Uterus (tissue), 4 donors: ENCODE measurements around the gene PTGDS. TPM values are rescaled to one million over a fixed set of nuclear protein-coding genes. Genes with fewer than 3 reads are reported as not detected.

ENCODE experiments used
- DNase-seq, 2 donors: peaks; one replicate each; pipeline ENCODE4 v3.0.0-alpha.2; 2019 to 2020
- H3K27ac ChIP-seq, 2 donors: fragments of 200-600 bp; sonication (generic); 1 replicate in 1 of 2; 2 replicates in 1 of 2; pipeline ENCODE4 v1.5.1; 2016 to 2018
- H3K27me3 ChIP-seq, 2 donors: fragments of 200-600 bp; sonication (generic); one replicate each; pipeline ENCODE4 v1.5.1; 2018 to 2019; ENCODE audit warnings: control low read depth in 1 of 2
- H3K36me3 ChIP-seq, 2 donors: fragments of 200-600 bp; sonication (generic); one replicate each; pipeline ENCODE4 v1.5.1; 2019; ENCODE audit warnings: control low read depth in 1 of 2
- H3K4me1 ChIP-seq, 2 donors: fragments of 200-600 bp; sonication (generic); one replicate each; pipeline ENCODE4 v1.5.1; 2018 to 2019; ENCODE audit warnings: control low read depth in 1 of 2
- H3K4me3 ChIP-seq, 2 donors: fragments of 200-600 bp; sonication (generic); 1 replicate in 1 of 2; 2 replicates in 1 of 2; pipeline ENCODE4 v1.5.1; 2018 to 2019; ENCODE audit warnings: mild to moderate bottlenecking in 1 of 2
- H3K9me3 ChIP-seq, 2 donors: fragments of 200-600 bp; sonication (generic); one replicate each; pipeline ENCODE4 v1.5.1; 2019; ENCODE audit warnings: control low read depth in 1 of 2
- POLR2A ChIP-seq, 2 donors: fragments of 450-650 bp; IDR thresholded peaks; one replicate each; pipeline ENCODE4 v1.6.1; 2016; ENCODE audit warnings: antibody characterized with exemption in 2 of 2, mild to moderate bottlenecking in 1 of 2, moderate library complexity in 1 of 2
- intact Hi-C: fragments of 100-400 bp; cut with DNase I; formaldehyde crosslinking; loops from one replicate; pipeline ENCODE4 v1.15.1; 2023; ENCODE audit warnings: low total_unique reads
- total RNA-seq, 4 donors: library from RNA; depleted of rRNA in 3 of 4; stranded (reverse); fragments of >200 nt in 3 of 4; gene quantifications; one replicate each; pipeline versions ENCODE4 v1.1.0 to v1.2.4, GENCODE V29; 2014 to 2023
- TF ChIP-seq, protein P1 (sequence below), 4 experiments: fragments of 200-600 bp in 2 of 4; fragments of 450-650 bp in 2 of 4; sonication (generic) in 2 of 4; IDR thresholded peaks; one replicate each; pipeline ENCODE4 v1.5.1; 2016 to 2019; ENCODE audit warnings: antibody characterized with exemption in 4 of 4, mild to moderate bottlenecking in 2 of 4, moderate library complexity in 1 of 4
- donor health status: DM: yes; HTN: yes; CAD: no.

The PTGDS gene
- total RNA-seq, 4 donors from 2014 or later, result 13.5 to 116 (median 58.8) TPM

DNA sequence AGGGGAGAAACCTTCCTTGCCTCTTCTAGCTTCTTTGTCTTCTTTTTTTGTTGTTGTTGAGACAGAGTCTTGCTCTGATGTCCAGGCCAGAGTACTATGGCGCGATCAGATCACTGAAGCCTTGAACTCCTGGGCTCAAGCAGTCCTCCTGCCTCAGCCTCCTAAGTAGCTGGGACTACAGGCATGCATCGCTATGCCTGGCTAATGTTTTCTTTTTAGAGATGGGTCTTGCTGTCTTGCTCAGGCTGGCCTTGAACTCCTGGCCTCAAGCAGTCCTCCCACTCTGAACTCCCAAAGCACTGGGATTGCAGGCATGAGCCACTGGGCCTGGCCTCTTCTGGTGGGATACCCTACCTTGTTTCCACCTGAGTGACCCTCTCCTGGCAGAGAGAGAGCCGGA, 11.6 kb downstream of the PTGDS start:
- intact Hi-C loops, result no loop called here
- no peak for TF ChIP-seq POLR2A (IDR thresholded peaks at IDR 0.05)
- TF ChIP-seq, protein P1, sequence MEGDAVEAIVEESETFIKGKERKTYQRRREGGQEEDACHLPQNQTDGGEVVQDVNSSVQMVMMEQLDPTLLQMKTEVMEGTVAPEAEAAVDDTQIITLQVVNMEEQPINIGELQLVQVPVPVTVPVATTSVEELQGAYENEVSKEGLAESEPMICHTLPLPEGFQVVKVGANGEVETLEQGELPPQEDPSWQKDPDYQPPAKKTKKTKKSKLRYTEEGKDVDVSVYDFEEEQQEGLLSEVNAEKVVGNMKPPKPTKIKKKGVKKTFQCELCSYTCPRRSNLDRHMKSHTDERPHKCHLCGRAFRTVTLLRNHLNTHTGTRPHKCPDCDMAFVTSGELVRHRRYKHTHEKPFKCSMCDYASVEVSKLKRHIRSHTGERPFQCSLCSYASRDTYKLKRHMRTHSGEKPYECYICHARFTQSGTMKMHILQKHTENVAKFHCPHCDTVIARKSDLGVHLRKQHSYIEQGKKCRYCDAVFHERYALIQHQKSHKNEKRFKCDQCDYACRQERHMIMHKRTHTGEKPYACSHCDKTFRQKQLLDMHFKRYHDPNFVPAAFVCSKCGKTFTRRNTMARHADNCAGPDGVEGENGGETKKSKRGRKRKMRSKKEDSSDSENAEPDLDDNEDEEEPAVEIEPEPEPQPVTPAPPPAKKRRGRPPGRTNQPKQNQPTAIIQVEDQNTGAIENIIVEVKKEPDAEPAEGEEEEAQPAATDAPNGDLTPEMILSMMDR (IDR thresholded peaks at IDR 0.05), result no peak
- Histone ChIP-seq H3K4me3 (no peak overlapping the region), H3K9me3 (no peaks in the 10 kb centered on the region), H3K27ac (no peak overlapping the region), H3K4me1 (peaks cover 0 to 6% of the 10 kb centered on the region in 2 donors), H3K27me3 (peaks cover 8 to 16% of the 10 kb centered on the region in 2 donors), H3K36me3 (no peaks in the 10 kb centered on the region)
- DNase-seq, result no peak

DNA sequence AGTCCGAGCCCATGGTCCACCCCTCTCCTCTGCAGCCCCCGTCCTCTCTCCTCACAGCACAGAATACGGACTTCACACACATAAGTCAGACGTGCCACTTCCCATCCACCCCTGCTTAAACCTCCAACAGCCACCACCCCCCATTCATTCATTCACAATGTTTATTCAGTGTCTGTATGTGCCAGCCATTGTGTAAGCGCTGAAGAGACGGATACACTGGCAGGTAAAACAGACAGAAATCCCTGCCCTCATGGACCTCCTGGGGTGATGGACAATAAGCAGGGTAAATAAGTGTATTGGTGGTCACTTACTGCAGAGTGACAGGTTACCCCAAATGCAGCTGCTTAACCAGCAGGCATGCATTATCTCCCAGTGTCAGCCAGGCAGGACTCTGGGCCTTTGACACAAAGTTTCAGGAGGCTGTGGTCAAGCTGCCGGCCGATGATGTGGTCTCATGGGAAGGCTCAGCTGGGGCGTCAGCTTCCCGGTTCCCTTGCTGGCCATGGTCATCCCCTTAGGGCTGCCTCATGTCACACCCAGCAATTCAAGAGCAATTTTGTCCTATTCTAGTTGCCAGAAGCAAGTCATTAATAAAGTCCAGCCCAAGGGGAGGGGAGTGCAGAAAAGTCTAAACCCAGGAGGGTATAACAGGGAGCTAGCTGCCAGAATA, 13.1 kb downstream of the PTGDS start:
- intact Hi-C loops, result no loop called here
- no peaks in the 10 kb centered on the region for H3K36me3 ChIP-seq

DNA sequence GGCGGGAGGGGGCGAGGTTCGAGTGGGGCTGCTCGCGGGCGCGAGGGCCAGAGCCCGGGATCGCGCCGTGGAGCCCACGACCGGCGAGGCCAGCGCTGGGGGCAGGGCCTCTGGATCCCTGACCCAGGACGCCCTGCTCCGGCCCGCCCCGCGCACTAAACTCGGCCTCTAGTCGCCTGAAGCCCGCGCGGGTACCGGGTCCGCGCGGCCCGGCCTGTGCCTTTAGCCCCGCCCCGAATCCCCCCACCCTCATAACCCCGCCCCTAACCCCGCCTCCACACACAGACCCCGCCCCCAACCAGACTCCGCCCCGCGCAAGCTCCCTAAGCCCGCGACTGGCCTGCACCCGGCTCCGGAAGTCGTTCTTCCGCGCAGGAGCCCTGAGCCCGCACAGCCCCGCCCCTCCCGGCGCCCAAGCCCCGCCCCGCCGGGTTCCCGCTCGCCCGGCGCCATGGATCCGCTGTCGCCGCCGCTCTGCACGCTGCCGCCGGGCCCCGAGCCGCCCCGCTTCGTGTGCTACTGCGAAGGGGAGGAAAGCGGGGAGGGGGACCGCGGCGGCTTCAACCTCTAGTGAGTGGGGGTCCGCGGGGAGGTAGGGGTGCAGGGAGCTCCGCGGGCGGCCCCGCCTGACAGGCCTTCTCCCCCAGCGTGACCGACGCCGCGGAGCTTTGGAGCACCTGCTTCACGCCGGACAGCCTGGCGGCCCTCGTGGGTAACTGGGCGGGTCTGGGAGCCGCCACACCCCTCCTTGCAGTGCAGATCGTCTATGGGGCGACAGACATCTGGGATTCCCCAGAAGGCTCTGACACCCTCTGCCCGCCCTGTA, 14.9 kb downstream of the PTGDS start, which contains the start of gene PAXX:
Gene PAXX, plus strand, starts transcription at position 430 of the 826 bp plus-strand sequence. Its CDS starts 22 bp downstream, at position 452.
- TF ChIP-seq, protein P1 (IDR thresholded peaks at IDR 0.05), result peak in 1 of 4 experiments; percentile 2
- TF ChIP-seq POLR2A (IDR thresholded peaks at IDR 0.05), result peak in 1 of 2 donors; percentile 35
- Histone ChIP-seq H3K9me3 (no peaks in the 10 kb centered on the region), H3K4me3 (peak within 1 kb of the TSS; percentile 46 to 88), H3K27ac (peak within 1 kb of the TSS; percentile 83 to 91), H3K27me3 (no peaks in the 10 kb centered on the region), H3K4me1 (peaks cover 0 to 19% of the 10 kb centered on the region in 2 donors), H3K36me3 (no peaks in the 10 kb centered on the region)
- DNase-seq, result peak; percentile 89 to 91
- intact Hi-C loops, result no loop called here

More for the DNA sequence above, 13.1 kb downstream of the PTGDS start:
- Histone ChIP-seq H3K27me3 (peaks cover 0 to 12% of the 10 kb centered on the region in 2 donors), H3K4me1 (peaks cover 0 to 6% of the 10 kb centered on the region in 2 donors), H3K27ac (no peak overlapping the region), H3K9me3 (no peaks in the 10 kb centered on the region), H3K4me3 (no peak overlapping the region)
- DNase-seq, result no peak
- TF ChIP-seq, protein P1 (IDR thresholded peaks at IDR 0.05), result no peak
- no peak for TF ChIP-seq POLR2A (IDR thresholded peaks at IDR 0.05)

DNA sequence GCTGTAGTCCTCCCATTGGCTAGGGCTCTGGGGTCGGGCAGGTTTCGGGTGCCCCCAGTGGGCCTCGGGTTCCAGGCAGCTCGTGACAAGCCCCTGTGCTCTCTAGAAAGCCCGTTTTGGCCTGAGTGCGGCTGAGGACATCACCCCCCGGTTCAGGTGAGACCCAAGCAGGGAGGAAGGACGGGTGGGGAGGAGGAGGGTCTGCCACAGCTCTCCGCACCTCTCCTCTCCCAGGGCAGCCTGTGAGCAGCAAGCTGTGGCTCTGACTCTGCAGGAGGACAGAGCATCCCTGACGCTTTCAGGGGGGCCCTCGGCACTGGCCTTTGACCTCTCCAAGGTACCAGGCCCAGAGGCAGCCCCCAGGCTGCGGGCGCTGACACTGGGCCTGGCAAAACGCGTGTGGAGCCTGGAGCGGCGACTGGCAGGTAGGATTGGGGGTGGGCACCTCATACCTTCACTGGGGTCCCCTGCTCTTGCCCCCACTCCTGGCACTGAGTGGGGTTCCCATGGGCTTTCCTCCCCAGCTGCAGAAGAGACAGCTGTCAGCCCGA, 15.6 kb downstream of the PTGDS start:
- DNase-seq, result no peak
- H3K27ac ChIP-seq, result peak overlapping the region; percentile 36 to 59
- no peaks in the 10 kb centered on the region for H3K36me3 ChIP-seq
- H3K4me3 ChIP-seq, result peak overlapping the region; percentile 46 to 88
- H3K9me3 ChIP-seq, result no peaks in the 10 kb centered on the region
- no peak for TF ChIP-seq POLR2A (IDR thresholded peaks at IDR 0.05)
- TF ChIP-seq, protein P1 (IDR thresholded peaks at IDR 0.05), result no peak
- peaks cover 0 to 19% of the 10 kb centered on the region in 2 donors for H3K4me1 ChIP-seq
- no peaks in the 10 kb centered on the region for H3K27me3 ChIP-seq
- intact Hi-C loops, result no loop called here
